ENCODE measurements around the gene TBATA.

Gene TBATA

GRCh38 chr10:70785190-70785589 lies at the start of gene TBATA:
Gene TBATA (minus strand): TSS chr10:70785377. CDS start chr10:70783379, 1,998 bp downstream.
- peak; percentile 15 for DNase-seq

- DNase-seq = peak; percentile 82
These were observed 49.4 kb upstream of the TBATA start for GRCh38 chr10:70834441-70835151.

GRCh38 chr10:70834021-70834420 lies 48.8 kb upstream of the TBATA start:
- no peak for DNase-seq

- DNase-seq = no peak
These were observed 48.4 kb upstream of the TBATA start for GRCh38 chr10:70833601-70834000.

GRCh38 chr10:70832852-70833528 lies 47.8 kb upstream of the TBATA start:
- DNase-seq = peak; percentile 90

GRCh38 chr10:70832221-70832620 lies 47.0 kb upstream of the TBATA start:
- DNase-seq = no peak

- peak; percentile 53 for DNase-seq
These were observed 45.0 kb upstream of the TBATA start for GRCh38 chr10:70830164-70830563.

GRCh38 chr10:70829543-70829942 lies 44.4 kb upstream of the TBATA start:
- DNase-seq = no peak

- no peak for DNase-seq
These were observed 43.7 kb upstream of the TBATA start for GRCh38 chr10:70828923-70829322.

- DNase-seq = no peak
These were observed 42.0 kb upstream of the TBATA start for GRCh38 chr10:70827086-70827757.

- DNase-seq = no peak
These were observed 37.1 kb upstream of the TBATA start for GRCh38 chr10:70822076-70822820.

GRCh38 chr10:70820976-70821750 lies 36.0 kb upstream of the TBATA start:
- DNase-seq = no peak

- peak; percentile 56 for DNase-seq
These were observed 31.2 kb upstream of the TBATA start for GRCh38 chr10:70816220-70816894.

GRCh38 chr10:70815504-70816219 lies 30.5 kb upstream of the TBATA start, which contains the start of gene SGPL1:
Gene SGPL1 (plus strand): TSS chr10:70815948. CDS start chr10:70816854, 906 bp downstream.
- DNase-seq = peak; percentile 95

GRCh38 chr10:70814126-70814525 lies 28.9 kb upstream of the TBATA start:
- no peak for DNase-seq

- DNase-seq = no peak
These were observed 27.6 kb upstream of the TBATA start for GRCh38 chr10:70812814-70813213.

GRCh38 chr10:70811881-70812280 lies 26.7 kb upstream of the TBATA start:
- DNase-seq = no peak

GRCh38 chr10:70810967-70811366 lies 25.8 kb upstream of the TBATA start:
- no peak for DNase-seq

GRCh38 chr10:70809726-70810125 lies 24.5 kb upstream of the TBATA start:
- no peak for DNase-seq

GRCh38 chr10:70809011-70809611 lies 23.9 kb upstream of the TBATA start:
- DNase-seq = no peak

GRCh38 chr10:70807556-70807955 lies 22.4 kb upstream of the TBATA start:
- no peak for DNase-seq
